Activated gamma-delta T cell treated with anti-CD3 and anti-CD28 coated beads, Interleukin-2, amount 50 U/mL, for 16 hours (primary cell): Measurements from ENCODE around the gene ADAMTS10.
"Not testable (repeated sequence)": the region's sequence is repeated elsewhere in the genome, so short reads cannot be mapped to it uniquely, and the experiment has no call there.

Experiments
- DNase-seq: peaks from one replicate; pipeline ENCODE4 v3.0.0-alpha.2; 2020; ENCODE audit warnings: low read depth

Gene ADAMTS10

DNA sequence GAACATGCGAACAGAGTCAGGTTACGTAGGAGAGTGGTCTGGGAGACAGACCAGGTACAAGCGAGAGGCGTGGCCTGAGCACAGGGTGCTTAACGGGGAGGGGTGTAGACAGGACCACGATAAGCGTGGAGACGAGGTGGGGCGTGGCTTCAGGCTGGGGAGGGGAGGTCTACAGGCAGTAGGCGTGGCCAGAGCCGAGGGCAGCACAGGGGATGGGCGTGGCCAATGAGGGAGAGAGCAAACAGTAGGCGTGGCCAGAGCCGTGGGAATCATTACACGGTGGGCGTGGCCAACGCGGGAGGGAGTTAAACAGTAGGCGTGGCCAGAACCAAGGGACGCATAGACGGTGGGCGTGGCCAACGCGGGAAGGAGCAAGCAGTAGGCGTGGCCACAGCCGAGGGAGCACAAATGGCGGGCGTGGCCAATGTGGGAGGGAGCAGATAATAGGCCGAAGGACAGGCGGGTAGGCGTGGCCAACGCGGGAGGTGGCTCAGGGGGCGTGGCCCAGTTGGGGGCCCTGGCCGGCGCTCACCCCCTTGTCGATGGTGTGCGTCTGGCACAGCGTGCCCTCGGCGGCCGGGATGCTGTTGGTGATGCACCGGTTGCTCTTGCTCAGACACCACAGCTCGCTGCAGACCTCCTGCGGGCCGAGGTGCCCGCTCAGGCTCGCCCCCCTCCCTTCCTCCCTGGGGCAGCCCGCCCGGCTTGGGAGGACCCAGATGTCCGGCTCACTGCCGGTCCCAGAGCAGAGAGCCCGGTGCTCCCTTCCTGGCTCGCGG is 18.1 kb downstream of the ADAMTS10 start:
- DNase-seq: peak; percentile 89

DNA sequence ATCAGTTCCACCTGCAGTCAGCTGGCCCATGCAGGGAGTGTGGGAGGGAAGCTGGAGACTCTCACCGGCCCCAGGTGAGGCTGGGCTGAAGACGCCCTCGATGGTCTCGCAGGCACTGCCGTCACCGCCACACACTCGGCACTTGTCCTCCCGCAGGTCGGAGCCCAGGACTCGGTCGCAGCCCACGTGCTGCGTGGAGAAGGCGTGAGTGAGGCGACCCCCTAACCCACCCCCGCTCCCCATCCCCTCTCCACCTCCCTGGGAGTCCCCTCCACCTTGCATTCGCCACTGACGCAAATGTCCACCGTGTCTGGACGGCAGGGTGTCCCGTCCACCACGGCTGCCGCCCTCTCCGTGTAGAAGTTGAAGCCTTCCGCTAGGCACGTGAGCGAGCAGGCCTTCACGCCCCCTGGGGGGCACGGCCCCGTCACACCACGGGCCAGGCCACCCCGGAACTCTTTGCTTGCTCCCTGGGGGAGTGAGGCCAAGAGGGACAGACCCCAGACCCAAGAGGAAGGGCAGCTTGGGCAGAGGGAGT is 21.3 kb downstream of the ADAMTS10 start:
- no peak for DNase-seq

DNA sequence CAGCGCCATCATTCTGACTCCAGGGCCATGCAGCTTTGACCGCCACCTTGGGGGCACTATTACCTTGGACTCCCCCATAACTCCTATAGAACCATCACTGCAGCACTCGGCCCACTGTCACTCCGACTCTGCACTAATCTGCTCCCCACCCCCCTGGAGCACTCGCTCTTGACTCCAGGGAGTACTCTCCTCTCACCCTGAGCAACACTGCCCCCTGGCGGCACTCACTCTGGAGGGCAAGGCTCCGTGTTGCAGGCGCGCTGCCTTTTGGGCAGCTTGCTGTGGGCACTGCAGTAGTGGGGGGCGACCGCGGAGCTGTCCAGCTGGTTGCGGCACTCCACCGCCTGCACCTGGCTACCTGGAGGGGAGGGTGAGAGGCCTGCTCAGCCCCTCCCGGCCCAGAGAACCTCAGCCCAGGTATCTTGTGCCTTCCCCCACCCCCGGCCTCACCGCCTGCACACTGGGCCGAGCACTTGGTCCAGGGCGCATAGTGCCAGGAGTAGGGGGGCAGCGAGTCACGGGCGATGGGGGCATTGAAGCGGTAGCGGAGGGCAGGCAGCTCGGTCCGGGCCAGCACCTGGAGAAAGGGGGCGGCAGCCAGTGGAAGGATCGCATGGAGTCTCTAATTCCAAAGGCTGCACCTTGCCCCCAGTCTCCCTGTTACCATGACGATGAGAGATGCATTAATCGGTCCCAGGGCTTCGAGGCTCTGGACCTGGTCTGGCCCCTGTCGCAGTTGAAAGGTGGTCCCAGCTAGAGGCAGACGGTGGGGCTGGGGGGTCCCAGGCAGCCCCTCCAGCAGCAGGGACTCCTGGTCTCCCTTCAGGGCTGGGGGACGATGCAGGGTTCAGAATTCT is 24.4 kb downstream of the ADAMTS10 start:
- no peak for DNase-seq

DNA sequence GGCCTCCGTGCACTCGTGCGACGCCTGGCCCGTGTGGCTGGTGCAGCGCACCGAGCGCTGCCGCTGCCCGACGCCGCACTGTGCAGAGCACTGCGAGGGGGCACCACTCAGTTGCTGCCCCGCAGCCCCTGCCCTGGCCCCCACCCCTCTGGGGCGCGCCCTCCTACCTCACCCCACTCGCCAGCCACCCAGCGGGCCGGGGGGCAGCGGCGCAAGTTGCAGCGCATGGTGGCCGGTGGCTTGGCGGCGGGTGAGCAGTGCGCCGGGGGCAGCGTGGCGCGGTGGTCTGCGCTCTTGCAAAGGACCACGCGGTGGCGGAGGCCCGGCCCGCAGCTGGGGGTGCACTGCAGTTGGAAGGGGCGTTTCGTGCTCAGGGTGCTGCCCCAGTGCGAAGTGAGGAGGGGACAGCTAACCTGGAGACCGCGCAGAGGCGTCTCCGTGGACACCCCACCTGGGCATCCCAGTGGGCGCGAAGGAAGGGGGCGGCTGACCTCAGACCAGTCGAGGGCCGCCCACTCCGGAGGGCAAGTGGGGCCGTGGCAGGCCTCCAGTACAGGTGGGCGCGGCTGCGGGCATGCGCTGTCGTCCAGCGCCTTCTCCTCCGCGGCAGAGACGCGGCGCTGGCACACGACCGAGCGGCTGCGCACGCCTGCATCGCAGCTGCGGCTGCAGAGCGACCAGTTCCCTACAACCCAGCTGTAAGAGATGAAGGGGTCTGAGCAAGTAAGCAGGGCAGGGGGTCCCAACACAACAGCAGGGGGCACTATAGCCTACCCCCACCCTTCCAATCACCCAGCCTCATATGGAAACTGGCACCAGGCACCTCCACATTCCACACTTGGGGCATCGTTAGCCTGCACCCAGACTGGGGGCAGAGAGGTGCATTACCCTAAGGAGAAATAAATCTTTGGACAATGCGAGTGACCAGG is 25.3 kb downstream of the ADAMTS10 start:
- no peak for DNase-seq

DNA sequence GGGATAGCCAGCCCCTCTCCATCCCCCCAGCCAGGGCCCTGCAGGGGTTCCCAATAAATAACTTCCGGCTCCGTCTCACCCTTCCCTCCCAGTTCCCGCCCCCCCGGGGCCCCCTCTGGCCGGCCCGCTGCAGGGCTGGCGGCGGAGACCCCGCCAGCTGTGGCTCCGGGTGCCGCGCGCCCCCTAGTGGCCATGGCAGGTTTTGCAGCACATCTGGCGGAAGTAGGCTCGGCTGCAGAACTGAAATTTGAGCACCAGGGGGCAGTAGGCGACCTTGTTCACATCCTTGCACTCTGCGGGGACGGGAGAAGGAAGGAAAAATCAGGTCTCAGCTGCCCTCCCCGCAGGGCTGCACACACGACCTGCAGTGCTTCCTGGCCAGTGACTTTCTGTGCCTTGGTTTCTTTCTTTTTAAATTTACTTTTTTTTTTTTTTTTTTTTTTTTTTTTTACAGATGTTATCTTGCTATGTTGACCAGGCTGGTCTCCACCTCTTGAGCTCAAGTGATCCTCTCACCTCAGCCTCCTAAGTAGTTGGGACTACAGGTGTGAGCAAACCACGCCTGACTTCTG is 29.7 kb downstream of the ADAMTS10 start:
- DNase-seq: peak; percentile 84

DNA sequence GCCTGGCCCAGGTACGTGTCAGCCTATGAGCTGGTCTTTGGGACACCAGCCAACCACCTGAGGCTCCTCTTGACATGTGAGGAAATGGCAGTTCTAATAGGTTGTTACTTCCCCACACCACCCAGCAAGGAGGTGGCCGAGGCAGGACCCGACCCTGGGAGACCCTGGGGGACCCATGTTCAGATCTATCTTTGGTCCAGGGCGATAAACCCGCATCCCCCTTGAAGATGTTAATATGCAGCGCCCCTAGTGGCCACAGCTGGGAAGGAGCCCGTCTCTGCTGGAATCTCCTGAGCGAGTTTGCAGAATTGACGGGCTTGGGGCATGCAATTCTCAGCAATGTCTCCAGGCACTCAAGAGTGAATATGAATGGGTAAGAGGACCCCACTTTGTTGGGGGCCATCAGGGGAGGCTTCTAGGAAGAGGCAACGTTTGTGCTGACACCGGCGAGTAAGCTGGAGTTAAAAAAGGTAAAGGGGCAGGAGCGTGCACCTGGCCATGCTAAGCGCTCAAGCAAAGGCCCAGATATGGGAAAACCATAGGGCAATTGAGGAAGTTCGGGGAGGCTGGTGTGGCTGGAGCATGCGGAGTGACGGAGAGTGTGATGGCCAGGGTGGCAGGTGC is 31.8 kb downstream of the ADAMTS10 start:
- peak; percentile 81 for DNase-seq

DNA sequence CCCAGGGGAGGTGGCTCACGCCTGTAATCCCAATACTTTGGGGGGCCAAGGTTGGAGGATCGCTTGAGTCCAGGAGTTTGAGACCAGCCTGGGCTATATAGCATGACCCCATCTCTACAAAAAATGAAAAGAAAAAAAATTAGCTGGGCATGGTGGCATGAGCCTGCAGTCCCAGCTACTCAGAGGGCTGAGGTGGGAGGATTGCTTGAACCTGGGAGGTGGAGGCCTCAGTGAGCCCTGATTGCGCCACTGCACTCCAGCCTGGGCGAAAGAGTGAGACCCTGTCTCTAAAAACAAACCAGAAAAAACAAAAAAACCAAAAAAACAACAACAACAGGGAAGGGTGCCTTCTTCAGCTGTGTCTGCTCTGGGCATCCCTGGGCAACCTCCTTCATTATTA is 32.8 kb downstream of the ADAMTS10 start:
- DNase-seq: no peak

DNA sequence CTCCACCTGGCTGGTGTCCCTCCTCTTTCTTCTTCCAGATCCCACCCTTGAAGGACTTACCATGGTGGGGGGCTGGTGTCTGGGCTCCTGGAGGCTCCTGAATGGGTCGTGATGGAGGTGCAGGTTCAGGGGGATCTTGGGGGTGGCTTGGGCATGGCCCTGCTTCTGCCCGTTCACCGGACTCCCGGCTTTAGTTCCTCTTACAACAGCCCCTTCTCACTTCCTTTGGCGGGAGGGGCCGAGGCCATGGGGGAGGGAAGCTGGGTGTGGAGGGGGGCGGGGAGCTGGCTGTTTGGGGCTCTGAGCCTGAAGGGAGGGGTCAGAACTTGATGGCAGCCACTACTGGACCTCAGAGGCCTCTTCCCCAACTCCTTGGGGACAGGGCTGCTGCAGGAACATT is 33.3 kb downstream of the ADAMTS10 start, which contains the start of gene MYO1F:
MYO1F (minus strand) TSS at position 196 of the 400 bp plus-strand sequence; CDS start at position 63, 133 bp downstream.
- DNase-seq: no peak

DNA sequence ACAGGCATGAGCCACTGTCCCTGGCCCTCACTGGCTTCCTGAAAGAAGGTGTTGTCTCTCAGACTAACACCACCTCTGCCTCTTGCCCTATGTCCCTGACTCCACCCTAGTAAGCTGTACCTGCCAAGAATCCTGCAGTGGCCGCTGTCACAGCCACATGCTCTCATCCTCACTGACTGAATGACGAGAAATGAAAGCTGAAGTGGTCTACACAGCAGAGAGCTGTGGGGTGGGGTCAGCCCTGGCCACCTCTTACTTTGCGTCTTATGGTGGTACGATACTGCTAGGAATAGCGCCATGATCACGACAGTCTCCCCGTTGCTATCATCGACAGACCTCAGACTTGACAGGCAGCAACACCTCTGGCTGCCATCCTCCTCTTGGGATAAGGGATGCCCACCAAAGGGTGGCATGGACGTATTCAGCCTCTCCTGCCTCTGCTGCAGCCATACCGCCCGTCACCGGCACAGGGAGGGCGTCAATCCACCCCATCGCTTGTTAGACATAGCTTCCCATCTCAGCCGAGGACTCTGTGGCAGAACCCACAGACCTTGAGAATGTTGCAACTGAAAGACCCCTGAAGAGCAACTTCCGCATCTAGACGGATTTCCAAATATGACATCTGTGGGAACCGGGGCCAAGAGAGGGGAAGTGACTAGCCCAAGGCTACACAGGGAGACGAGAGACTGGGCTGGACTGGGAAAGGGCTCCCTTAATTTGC is 34.1 kb downstream of the ADAMTS10 start:
- DNase-seq: no peak

DNA sequence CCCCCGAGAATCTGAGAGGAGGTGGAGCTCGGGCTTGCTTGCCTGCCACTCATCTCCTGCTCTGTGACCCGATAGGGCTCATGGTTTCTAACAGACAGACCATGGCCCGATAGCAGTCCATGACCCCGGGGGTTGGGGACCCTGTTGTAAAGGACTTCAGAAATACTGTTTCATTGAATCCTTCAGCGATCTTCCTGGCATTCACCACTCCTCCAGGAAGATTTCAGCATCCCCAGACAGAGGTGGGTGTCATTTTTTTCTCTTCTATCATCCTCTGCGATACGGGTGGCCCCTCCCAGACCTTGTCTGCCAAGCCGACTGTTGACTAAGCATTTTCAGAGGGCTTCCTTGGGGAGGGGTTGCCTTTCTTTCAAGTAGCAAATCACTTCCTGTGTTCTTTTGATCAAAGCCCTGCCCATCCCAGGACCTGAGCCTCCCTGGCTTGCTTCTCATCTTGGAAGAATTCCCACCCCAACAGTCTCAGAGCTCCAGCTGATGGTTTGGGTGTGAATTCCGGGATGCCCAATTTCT is 35.0 kb downstream of the ADAMTS10 start:
- DNase-seq: peak; percentile 44

DNA sequence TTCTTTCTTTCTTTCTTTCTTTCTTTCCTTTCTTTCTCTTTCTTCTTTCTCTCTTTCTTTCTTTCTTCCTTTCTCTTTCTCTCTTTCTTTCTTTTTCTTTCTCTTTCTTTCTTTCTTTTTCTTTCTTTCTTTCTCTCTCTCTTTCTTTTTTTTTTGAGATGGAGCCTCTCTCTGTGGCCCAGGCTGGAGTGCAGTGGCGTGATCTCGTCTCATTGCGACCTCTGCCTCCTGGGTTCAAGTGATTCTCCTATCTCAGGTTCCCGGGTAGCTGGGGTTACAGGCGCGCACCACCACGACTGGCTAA is 35.9 kb downstream of the ADAMTS10 start:
- not testable (repeated sequence) for DNase-seq

DNA sequence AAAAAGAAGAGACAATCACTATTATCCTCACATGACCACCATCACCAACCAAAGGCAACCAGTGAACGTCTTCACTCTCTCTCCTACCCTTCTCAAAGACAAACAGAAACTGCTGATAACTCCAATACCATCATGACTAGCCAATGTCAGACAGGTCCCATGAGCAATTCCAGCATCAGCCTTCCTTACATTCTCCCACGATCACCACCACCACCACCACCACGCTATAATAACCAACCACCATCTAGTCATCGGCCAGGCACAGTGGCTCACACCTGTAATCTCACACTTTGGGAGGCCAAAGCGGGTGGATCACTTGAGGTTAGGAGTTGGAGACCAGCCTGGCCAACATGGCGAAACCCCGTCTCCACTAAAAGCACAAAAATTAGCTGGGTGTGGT is 37.2 kb downstream of the ADAMTS10 start:
- DNase-seq: no peak

DNA sequence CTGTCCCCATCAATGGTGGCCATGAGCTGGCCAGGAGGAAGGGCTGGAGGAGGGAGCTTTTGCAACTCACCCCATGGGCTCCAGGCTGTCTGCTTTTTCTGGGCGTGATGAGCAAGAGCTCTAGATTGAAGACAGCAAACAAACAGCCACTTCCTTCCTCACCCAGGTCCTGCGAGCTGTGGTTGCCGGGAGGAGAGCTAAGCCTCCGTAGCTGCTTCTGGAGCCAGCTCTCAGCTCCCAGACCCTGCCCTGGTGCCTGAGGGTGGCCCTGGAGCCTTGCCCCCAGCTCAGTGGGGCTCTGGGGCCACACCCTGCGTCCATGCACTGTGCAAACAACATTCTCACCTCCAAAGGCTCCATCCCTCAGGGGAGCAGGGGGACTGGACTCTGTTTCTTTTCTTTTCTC is 39.5 kb downstream of the ADAMTS10 start:
- DNase-seq: peak; percentile 43

DNA sequence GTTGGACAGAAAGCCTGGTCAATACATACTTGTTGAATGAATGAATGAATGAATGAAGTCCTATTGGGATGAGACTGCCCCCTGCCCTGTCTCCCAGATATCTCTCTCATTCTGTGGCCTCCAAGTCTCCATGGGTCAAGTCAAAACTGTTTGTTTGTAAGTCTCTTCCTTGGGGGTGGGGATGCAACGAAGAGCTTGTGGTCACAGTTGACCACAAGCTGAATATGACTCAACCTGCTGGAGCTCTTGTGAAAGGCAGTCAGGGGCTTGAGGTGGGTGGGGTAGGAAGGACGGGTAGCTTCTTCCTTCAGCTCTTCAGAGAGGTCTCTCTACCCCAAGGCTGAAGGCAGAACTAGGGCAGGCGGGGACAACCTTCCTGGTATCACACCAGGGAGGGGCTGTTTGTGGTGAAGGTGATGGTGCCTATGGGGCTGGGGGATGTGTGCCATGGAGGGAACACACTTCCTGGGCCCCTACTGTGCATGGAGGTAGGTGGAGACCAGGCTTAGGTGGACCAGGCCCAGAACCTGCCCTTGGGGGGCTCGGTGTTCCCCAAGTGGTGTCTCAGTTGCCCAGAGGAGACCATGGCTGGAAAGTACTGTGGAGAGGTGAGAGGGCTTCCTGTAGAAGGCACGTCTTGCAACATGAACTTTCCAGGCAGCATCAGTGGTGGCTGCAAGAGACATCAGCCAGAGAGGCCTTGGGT is 41.3 kb downstream of the ADAMTS10 start:
- peak; percentile 65 for DNase-seq

DNA sequence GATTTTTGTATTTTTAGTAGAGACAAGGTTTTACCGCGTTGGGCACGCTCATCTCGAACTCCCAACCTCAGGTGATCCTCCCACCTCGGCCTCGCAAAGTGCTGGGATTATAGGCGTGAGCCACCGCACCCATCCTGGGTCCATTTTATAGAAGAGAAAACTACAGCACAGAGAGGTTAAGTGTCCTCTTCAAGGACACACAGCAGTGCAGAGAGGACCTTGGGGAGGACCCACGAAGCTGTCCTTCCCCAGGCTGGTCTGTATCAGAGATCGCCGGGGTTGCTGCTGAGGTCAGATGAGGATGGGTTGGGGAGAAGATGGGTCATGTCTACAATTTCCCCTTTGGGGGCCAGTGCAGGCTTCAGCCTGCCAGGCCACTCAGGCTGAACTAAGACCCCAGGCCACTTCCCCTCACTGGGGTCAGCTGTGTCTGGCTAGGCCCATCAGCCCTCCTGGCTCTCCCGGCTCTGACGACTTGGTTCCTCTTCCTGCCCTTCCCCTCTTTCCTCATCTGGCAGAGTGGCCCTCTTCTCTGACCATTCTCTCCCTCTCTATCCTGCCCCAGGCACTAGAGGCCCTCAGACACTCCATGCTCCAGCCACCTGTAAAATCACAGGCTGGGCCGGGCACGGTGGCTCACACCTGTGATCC is 42.9 kb downstream of the ADAMTS10 start:
- no peak for DNase-seq

DNA sequence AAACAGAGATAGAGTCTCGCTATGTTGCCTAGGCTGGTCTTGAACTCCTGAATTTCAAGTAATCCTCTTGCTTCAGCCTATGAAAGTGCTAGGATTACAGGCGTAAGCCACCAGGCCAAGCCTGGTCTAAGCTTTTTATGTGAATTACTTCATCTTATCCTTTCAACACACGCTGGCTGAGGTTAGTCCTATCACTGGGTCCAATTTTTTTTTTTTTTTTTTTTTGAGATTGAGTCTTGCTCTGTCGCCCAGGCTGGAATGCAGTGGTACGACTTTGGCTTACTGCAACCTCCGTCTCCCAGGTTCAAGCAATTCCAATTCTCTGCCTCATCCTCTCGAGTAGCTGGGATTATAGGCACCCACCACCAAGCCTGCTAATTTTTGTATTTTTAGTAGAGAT is 43.7 kb downstream of the ADAMTS10 start:
- no peak for DNase-seq

DNA sequence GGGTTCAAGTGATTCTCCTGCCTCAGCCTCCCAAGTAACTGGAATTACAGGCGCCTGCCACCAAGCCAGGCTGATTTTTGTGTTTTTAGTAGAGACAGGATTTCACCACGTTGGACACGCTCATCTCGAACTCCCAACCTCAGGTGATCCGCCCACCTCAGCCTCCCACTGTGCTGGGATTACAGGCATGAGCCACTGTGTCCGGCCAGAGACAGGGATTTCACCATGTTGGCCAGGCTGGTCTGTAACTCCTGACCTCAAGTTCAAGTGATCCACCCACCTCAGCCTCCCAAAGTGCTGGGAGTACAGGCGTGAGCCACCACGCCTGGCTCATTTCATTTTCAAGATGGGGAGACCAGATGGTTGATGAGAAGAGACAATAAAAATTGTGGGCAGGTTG is 45.6 kb downstream of the ADAMTS10 start:
- not testable (repeated sequence) for DNase-seq

DNA sequence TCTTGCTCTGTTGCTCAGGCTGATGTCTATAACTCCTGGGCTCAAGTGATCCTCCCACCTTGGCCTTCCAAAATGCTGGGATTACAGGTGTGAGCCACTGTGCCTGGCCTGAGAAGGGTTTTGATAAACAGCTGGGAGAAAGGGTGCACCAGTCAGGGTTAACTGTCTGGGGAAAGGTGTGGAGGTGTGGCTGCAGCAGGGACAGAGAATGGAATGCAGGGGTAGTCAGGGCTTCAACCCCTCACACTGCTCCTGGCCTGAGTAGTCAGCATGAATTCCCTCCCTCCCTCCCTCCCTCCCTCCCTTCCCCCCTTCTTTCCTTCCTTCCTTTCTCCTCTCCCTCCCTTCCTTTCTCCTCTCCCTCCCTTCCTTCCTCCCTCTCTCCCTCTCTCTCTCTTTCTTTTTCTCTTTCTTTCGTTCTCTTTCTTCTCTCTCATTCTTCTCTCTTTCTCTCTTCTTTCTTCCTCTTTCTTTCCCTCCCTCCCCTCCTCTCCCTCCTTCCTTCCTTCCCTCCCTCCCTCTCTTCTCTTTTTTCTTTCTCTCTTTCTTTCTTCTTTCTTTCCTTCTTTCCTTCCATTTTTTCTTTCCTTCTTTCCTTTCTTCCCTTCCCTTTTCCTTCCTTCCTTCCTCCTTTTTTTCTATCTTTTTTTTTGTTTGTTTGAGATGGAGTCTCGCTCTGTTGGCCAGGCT is 49.3 kb downstream of the ADAMTS10 start:
- no peak for DNase-seq
